ENCODE measurements around the gene DOK7. TPM values are rescaled to one million over a fixed set of nuclear protein-coding genes. Genes with fewer than 3 reads are reported as not detected.
"Not testable (repeated sequence)": the region's sequence is repeated elsewhere in the genome, so short reads cannot be mapped to it uniquely, and the experiment has no call there.

Gene DOK7
- total RNA-seq, 1 donor from 2014 or later: not detected

GRCh38 chr4:3508542-3508941, 45.4 kb downstream of the DOK7 start:
- Mint-ChIP-seq H3K27me3 (ENCODE audit: low read depth) (no peaks in the 10 kb centered on the region), H3K36me3 (ENCODE audit: low read depth) (peaks cover 38% of the 10 kb centered on the region)
- no peak for TF ChIP-seq CTCF (conservative IDR thresholded peaks at IDR 0.05)

GRCh38 chr4:3510481-3510880, 47.4 kb downstream of the DOK7 start:
- no peaks in the 10 kb centered on the region for H3K27me3 Mint-ChIP-seq (ENCODE audit: low read depth)
- H3K4me3 Mint-ChIP-seq: no peak overlapping the region
- DNase-seq (ENCODE audit: low read depth, low spot score): no peak
- no peaks in the 10 kb centered on the region for H3K4me1 Mint-ChIP-seq
- H3K36me3 Mint-ChIP-seq (ENCODE audit: low read depth): peaks cover 41% of the 10 kb centered on the region
- H3K9me3 Mint-ChIP-seq: no peaks in the 10 kb centered on the region
- TF ChIP-seq CTCF (conservative IDR thresholded peaks at IDR 0.05): no peak
- H3K27ac Mint-ChIP-seq (ENCODE audit: unreplicated experiment): no peak overlapping the region

More at GRCh38 chr4:3508542-3508941, 45.4 kb downstream of the DOK7 start:
- H3K27ac Mint-ChIP-seq (ENCODE audit: unreplicated experiment): no peak overlapping the region
- peaks cover under 1% of the 10 kb centered on the region for H3K4me1 Mint-ChIP-seq
- no peak overlapping the region for H3K4me3 Mint-ChIP-seq
- DNase-seq (ENCODE audit: low read depth, low spot score): no peak
- no peaks in the 10 kb centered on the region for H3K9me3 Mint-ChIP-seq

GRCh38 chr4:3511187-3511586, 48.1 kb downstream of the DOK7 start:
- Mint-ChIP-seq H3K27me3 (ENCODE audit: low read depth) (no peaks in the 10 kb centered on the region), H3K9me3 (no peaks in the 10 kb centered on the region), H3K4me1 (no peaks in the 10 kb centered on the region), H3K4me3 (no peak overlapping the region), H3K36me3 (ENCODE audit: low read depth) (peaks cover 41% of the 10 kb centered on the region), H3K27ac (ENCODE audit: unreplicated experiment) (no peak overlapping the region)
- no peak for DNase-seq (ENCODE audit: low read depth, low spot score)
- no peak for TF ChIP-seq CTCF (conservative IDR thresholded peaks at IDR 0.05)

GRCh38 chr4:3511601-3512000, 48.5 kb downstream of the DOK7 start:
- H3K36me3 Mint-ChIP-seq (ENCODE audit: low read depth): peaks cover 39% of the 10 kb centered on the region
- not testable (repeated sequence) for H3K4me1 Mint-ChIP-seq; H3K9me3 Mint-ChIP-seq; H3K4me3 Mint-ChIP-seq; H3K27ac Mint-ChIP-seq (ENCODE audit: unreplicated experiment); H3K27me3 Mint-ChIP-seq (ENCODE audit: low read depth); DNase-seq (ENCODE audit: low read depth, low spot score)

GRCh38 chr4:3512279-3512678, 49.2 kb downstream of the DOK7 start:
- Mint-ChIP-seq H3K4me1 (no peaks in the 10 kb centered on the region), H3K27me3 (ENCODE audit: low read depth) (no peaks in the 10 kb centered on the region), H3K36me3 (ENCODE audit: low read depth) (peaks cover 39% of the 10 kb centered on the region), H3K27ac (ENCODE audit: unreplicated experiment) (no peak overlapping the region), H3K4me3 (no peak overlapping the region), H3K9me3 (no peaks in the 10 kb centered on the region)
- no peak for TF ChIP-seq CTCF (conservative IDR thresholded peaks at IDR 0.05)
- no peak for DNase-seq (ENCODE audit: low read depth, low spot score)

GRCh38 chr4:3512719-3513118, 49.6 kb downstream of the DOK7 start:
- no peaks in the 10 kb centered on the region for H3K9me3 Mint-ChIP-seq
- TF ChIP-seq CTCF (conservative IDR thresholded peaks at IDR 0.05): no peak
- H3K27ac Mint-ChIP-seq (ENCODE audit: unreplicated experiment): no peak overlapping the region
- H3K4me1 Mint-ChIP-seq: no peaks in the 10 kb centered on the region
- no peaks in the 10 kb centered on the region for H3K27me3 Mint-ChIP-seq (ENCODE audit: low read depth)
- peaks cover 35% of the 10 kb centered on the region for H3K36me3 Mint-ChIP-seq (ENCODE audit: low read depth)
- no peak overlapping the region for H3K4me3 Mint-ChIP-seq
- no peak for DNase-seq (ENCODE audit: low read depth, low spot score)

Measured in neural crest cell (in vitro differentiated cells).